ENCODE data around the gene MET.

MET gene

DNA sequence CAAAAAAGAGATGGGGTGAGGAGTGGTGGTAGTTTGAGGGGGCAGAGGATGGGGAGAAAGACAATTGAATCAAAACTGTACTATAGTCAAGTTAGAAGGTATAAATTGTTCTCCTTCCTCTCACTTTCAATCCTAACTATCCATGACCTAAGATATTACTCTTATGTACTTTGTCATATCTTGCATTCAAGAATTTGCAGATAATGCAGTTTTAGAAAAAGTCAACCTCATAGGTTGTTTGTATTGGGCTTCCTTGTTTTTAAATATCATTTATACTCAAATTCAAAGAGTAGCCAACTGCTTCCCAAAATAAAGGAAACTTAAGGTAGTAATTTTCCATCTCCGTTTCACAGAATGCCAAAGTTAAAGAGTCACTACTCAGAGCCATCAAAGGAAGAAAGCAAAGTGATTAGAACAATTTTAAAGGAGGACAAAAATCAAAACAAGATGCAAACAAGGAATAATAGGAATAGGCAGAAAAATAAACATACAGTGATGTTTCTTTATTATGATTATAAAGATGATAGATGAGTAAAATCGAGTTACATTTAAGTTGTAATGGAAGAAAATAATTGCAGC lies 32.7 kb downstream of the MET start:
- no peak overlapping the region for H3K4me3 ChIP-seq (ENCODE audit: low read depth, low read length)
- DNase-seq (ENCODE audit: low read depth) = no peak
- TF ChIP-seq, protein P1, sequence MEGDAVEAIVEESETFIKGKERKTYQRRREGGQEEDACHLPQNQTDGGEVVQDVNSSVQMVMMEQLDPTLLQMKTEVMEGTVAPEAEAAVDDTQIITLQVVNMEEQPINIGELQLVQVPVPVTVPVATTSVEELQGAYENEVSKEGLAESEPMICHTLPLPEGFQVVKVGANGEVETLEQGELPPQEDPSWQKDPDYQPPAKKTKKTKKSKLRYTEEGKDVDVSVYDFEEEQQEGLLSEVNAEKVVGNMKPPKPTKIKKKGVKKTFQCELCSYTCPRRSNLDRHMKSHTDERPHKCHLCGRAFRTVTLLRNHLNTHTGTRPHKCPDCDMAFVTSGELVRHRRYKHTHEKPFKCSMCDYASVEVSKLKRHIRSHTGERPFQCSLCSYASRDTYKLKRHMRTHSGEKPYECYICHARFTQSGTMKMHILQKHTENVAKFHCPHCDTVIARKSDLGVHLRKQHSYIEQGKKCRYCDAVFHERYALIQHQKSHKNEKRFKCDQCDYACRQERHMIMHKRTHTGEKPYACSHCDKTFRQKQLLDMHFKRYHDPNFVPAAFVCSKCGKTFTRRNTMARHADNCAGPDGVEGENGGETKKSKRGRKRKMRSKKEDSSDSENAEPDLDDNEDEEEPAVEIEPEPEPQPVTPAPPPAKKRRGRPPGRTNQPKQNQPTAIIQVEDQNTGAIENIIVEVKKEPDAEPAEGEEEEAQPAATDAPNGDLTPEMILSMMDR (IDR thresholded peaks at IDR 0.05; ENCODE audit: insufficient read depth, low read depth, low read length, missing control alignments) = no peak

DNA sequence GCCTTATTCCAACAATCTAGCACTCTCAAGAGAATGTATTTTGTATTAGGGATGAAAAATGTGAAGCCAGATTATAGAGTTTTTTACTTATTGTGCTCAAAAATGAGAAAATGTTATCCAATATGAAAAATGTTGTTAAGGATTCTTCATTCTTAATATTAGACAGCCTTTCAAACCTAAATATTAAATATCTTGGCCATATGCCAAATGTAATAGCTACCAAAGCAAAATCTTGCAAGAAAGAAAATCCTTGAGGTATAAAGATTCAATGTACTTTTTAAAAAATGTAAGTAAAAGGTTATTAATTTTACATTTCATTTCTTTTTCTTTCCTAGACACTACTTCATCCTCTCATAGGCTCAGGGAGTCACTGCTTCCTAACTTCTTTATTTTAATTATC lies 33.4 kb downstream of the MET start:
- DNase-seq (ENCODE audit: low read depth) = no peak
- no peak overlapping the region for H3K4me3 ChIP-seq (ENCODE audit: low read depth, low read length)
- TF ChIP-seq, protein P1 (IDR thresholded peaks at IDR 0.05; ENCODE audit: insufficient read depth, low read depth, low read length, missing control alignments) = no peak

DNA sequence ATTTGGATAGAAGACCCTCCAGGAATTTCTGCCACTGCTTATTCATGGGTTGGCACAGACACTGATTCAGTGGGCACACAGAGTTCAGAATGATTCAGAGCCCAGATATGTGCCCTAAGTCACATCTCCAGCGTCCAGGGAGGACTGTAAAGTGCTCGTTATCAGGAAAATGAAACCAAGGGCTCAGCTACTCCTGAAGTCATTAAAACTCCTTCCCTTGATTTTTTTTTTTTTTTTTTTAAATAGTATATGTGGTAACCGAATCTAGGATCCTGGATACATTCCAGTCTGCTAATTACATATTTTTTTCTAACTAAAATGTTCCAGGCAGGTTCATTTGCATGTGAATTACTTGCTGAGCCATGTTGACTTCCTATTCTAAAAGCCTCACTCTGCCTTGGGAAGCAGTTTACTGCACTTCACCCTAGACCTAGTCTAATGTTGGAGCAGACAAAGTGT lies 34.7 kb downstream of the MET start:
- TF ChIP-seq, protein P1 (IDR thresholded peaks at IDR 0.05; ENCODE audit: insufficient read depth, low read depth, low read length, missing control alignments) = no peak
- no peak for DNase-seq (ENCODE audit: low read depth)
- no peak overlapping the region for H3K4me3 ChIP-seq (ENCODE audit: low read depth, low read length)

DNA sequence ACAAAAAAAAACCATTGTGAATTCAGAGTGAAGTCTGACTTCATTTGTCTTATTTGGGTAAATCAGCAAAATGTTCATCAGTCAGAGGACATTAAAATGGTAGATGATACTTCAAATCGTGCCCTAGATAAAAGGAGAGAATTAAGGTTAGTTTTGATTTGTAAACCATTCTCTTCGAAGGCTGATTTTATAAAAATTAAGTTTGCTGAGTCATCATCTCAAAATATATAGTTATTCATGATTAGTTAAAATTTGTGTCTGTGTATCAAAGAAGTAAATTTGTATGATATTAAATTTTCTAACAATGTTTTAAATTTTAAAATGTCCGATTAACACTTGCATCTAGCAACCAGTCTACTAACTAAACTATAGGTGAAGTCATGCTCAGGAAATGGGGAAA lies 35.3 kb downstream of the MET start:
- TF ChIP-seq, protein P1 (IDR thresholded peaks at IDR 0.05; ENCODE audit: insufficient read depth, low read depth, low read length, missing control alignments) = no peak
- H3K4me3 ChIP-seq (ENCODE audit: low read depth, low read length) = no peak overlapping the region
- no peak for DNase-seq (ENCODE audit: low read depth)

DNA sequence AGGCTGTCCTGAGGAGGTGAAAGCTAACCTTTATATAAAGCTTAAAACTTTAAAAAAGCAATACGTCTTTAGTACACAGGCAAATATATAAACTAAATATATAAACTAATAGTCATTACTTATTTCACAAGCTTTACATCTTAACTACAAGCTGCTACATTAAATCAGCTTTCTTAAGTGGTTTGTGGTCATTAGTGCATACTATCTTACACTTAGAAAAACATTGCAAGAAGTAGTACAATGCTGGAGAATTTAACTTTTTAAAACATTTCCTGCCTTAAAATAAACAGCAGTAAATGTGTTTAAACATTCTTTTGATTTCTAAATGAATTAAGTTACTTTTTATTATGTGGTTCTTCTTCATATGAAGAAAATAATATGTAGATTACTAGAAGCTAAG lies 36.3 kb downstream of the MET start:
- DNase-seq (ENCODE audit: low read depth) = no peak
- H3K4me3 ChIP-seq (ENCODE audit: low read depth, low read length) = no peak overlapping the region
- TF ChIP-seq, protein P1 (IDR thresholded peaks at IDR 0.05; ENCODE audit: insufficient read depth, low read depth, low read length, missing control alignments) = no peak

DNA sequence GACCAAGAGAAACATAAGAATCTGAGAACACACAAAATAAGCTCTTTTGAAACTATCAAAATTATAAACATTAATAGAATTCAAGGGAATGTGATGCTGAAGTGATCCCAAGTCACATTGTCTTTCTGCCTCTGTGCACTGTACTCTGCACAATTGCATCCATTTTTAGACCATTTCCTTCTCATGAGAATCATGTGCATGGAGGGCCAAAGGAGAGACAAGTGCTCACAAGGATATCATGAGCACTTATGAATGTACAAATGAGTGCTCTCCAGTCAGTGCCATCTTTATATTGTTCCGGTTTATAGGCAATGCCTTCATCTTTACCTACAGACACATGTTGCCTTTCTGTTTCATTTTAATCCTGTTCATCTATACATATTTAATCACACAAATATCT lies 36.9 kb downstream of the MET start:
- no peak overlapping the region for H3K4me3 ChIP-seq (ENCODE audit: low read depth, low read length)
- TF ChIP-seq, protein P1 (IDR thresholded peaks at IDR 0.05; ENCODE audit: insufficient read depth, low read depth, low read length, missing control alignments) = no peak
- DNase-seq (ENCODE audit: low read depth) = no peak

DNA sequence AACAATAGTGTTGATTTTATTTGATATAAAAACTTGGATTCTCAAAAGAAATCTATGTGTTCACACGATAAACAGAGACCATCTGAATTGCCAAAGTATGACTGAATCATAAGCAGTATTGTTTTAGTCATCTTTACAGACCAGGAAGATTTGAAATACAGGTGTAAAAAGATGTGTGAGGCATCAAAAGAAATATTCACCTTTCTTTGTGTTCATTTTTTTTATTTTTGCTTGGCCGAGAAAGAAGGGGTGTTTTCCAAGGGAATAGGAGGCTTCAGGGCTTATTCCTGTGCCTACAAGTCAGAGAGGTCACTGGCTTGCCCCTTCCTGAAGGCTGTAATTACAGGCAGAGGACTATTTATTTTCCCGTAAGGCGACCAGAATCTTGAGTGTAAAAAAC lies 37.3 kb downstream of the MET start:
- TF ChIP-seq, protein P1 (IDR thresholded peaks at IDR 0.05; ENCODE audit: insufficient read depth, low read depth, low read length, missing control alignments) = no peak
- no peak overlapping the region for H3K4me3 ChIP-seq (ENCODE audit: low read depth, low read length)
- no peak for DNase-seq (ENCODE audit: low read depth)
